ENCODE results near the gene ABRAXAS1.

GRCh38 chr4:83504503-83504902, 19.6 kb upstream of the ABRAXAS1 start:
- TF ChIP-seq, protein P1, sequence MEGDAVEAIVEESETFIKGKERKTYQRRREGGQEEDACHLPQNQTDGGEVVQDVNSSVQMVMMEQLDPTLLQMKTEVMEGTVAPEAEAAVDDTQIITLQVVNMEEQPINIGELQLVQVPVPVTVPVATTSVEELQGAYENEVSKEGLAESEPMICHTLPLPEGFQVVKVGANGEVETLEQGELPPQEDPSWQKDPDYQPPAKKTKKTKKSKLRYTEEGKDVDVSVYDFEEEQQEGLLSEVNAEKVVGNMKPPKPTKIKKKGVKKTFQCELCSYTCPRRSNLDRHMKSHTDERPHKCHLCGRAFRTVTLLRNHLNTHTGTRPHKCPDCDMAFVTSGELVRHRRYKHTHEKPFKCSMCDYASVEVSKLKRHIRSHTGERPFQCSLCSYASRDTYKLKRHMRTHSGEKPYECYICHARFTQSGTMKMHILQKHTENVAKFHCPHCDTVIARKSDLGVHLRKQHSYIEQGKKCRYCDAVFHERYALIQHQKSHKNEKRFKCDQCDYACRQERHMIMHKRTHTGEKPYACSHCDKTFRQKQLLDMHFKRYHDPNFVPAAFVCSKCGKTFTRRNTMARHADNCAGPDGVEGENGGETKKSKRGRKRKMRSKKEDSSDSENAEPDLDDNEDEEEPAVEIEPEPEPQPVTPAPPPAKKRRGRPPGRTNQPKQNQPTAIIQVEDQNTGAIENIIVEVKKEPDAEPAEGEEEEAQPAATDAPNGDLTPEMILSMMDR (IDR thresholded peaks at IDR 0.05), result no peak
- TF ChIP-seq POLR2A (IDR thresholded peaks at IDR 0.05), result no peak

Data from body of pancreas (tissue), 4 donors.